ENCODE measurements around the gene RPL32.

DNA sequence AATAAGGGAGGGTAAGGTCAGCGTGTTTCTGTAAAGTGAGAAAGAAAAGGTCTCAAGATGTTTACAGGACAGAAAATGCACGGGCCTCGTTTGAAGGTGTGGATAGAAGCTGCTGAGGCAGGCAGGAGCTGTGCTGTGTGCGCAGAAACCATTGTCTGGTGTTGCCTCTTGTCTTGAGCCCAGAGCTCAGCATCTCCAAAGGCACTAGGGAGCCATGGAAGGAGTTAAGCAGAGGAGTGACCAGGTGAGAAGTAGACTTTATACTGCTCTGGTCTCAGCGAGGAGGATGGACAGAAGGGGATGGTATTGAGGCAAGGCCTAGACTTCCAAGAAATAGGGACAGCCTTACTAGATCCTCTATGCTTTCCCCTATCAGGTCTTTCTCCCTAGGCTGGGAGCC is 31.9 kb downstream of the RPL32 start:
- TF ChIP-seq, protein P1, sequence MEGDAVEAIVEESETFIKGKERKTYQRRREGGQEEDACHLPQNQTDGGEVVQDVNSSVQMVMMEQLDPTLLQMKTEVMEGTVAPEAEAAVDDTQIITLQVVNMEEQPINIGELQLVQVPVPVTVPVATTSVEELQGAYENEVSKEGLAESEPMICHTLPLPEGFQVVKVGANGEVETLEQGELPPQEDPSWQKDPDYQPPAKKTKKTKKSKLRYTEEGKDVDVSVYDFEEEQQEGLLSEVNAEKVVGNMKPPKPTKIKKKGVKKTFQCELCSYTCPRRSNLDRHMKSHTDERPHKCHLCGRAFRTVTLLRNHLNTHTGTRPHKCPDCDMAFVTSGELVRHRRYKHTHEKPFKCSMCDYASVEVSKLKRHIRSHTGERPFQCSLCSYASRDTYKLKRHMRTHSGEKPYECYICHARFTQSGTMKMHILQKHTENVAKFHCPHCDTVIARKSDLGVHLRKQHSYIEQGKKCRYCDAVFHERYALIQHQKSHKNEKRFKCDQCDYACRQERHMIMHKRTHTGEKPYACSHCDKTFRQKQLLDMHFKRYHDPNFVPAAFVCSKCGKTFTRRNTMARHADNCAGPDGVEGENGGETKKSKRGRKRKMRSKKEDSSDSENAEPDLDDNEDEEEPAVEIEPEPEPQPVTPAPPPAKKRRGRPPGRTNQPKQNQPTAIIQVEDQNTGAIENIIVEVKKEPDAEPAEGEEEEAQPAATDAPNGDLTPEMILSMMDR (conservative IDR thresholded peaks at IDR 0.05; ENCODE audit: low read length), result no peak
- no peak for TF ChIP-seq EZH2phosphoT487 (IDR thresholded peaks at IDR 0.05; ENCODE audit: borderline replicate concordance)
